Bronchial epithelial cell (primary cell): ENCODE data around the gene DHRS12. TPM values are rescaled to one million over a fixed set of nuclear protein-coding genes. Genes with fewer than 3 reads are reported as not detected.
A peak's percentile ranks its signal among the peaks of the same experiment; 100 is the strongest.

Experiments
- DNase-seq: peaks from one replicate; pipeline ENCODE4 v3.0.0-alpha.2; 2010; ENCODE audit warnings: low read depth
- FAIRE-seq: peaks from 2 replicates; lab custom pipeline; 2011; peaks lifted over from hg19 to GRCh38; lab: Jason Lieb, UNC
- H3K27me3 ChIP-seq: 2 replicates; pipeline ENCODE4 v1.5.1; 2011; ENCODE audit warnings: low read length; ENCODE audit not compliant: control insufficient read depth, insufficient read depth
- H3K36me3 ChIP-seq: 2 replicates; pipeline ENCODE4 v1.5.1; 2011; ENCODE audit warnings: low read length; ENCODE audit not compliant: control insufficient read depth, insufficient read depth
- H3K4me3 ChIP-seq: 2 replicates; pipeline ENCODE4 v1.5.1; 2011; ENCODE audit warnings: mild to moderate bottlenecking, low read depth, low read length, control low read depth
- total RNA-seq: library from RNA; depleted of rRNA; stranded (reverse); fragments of >200 nt; gene quantifications from 2 replicates; pipeline ENCODE4 v1.2.1, GENCODE V29; 2014
- TF ChIP-seq, protein P1 (sequence below): IDR thresholded peaks from 2 replicates; pipeline ENCODE4 v1.5.1; 2011; ENCODE audit warnings: mild to moderate bottlenecking, moderate library complexity, low read length, control low read depth, inconsistent platforms; ENCODE audit not compliant: insufficient read depth, severe bottlenecking

The DHRS12 gene
- total RNA-seq, 1 donor from 2014 or later = 2.4 TPM

DNA sequence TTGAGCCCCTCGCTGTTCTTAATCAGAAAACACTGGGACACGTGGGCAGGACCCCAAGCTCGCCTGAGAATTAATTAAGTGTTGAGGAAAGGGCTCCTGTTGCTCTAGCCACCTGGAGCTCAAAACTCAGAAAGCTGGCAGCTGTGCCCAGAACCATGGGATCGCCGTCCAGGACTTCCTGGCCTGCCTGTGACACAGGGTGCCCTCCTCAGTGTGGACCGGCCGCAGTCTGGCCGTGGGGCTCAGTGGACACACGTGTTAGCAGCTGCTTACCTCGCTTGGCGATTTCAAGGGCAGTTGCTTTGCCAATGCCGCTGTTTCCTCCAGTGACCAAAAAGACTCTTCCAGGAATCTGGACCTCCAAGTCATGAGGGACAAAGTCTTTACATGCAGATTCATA is 4.7 kb downstream of the DHRS12 start:
- Histone ChIP-seq H3K4me3 (no peak overlapping the region), H3K36me3 (no peaks in the 10 kb centered on the region), H3K27me3 (no peaks in the 10 kb centered on the region)
- TF ChIP-seq, protein P1, sequence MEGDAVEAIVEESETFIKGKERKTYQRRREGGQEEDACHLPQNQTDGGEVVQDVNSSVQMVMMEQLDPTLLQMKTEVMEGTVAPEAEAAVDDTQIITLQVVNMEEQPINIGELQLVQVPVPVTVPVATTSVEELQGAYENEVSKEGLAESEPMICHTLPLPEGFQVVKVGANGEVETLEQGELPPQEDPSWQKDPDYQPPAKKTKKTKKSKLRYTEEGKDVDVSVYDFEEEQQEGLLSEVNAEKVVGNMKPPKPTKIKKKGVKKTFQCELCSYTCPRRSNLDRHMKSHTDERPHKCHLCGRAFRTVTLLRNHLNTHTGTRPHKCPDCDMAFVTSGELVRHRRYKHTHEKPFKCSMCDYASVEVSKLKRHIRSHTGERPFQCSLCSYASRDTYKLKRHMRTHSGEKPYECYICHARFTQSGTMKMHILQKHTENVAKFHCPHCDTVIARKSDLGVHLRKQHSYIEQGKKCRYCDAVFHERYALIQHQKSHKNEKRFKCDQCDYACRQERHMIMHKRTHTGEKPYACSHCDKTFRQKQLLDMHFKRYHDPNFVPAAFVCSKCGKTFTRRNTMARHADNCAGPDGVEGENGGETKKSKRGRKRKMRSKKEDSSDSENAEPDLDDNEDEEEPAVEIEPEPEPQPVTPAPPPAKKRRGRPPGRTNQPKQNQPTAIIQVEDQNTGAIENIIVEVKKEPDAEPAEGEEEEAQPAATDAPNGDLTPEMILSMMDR = no peak
- DNase-seq = no peak
- FAIRE-seq = no peak

DNA sequence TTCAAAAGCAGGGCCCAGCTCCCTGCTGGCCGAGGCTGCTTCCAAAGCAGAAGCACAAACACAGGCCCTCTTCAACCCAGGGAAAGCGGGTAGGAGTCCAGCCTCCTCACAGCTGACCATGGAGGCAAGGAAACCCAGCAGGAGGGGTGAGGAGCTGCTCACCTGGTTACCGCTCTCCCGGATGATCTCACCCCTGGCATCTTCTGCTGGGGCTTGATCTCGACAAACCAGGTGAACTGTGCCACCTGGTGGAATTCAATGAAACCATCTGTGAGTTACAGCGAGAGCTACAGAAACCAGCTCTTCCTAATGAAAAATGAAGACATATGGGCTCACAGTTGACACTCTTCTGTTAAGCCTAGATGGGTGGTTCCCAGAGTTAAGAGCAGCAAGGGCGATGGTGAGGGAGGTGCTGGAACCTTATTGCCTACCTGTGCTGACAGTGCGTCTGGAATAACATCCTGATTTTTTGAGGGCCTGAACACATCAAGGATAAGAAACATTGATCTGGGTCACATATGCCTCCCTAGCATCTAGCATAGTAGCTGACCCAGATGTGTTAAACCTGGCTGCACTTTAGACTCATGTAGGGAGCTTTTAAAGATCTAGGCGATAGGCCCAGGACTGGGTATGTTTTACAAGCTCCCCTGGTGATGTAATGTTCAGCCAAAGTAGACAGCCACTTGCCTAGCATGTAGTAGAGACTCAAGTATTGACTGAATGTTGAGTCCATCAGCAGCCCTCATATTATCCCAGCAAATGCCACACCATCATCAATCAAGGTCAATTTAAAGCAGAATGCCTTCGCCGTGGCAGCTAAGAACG is 6.1 kb downstream of the DHRS12 start:
- TF ChIP-seq, protein P1 = peak; percentile 74
- FAIRE-seq = peak; percentile 66
- DNase-seq = peak; percentile 81
- no peaks in the 10 kb centered on the region for H3K36me3 ChIP-seq
- H3K4me3 ChIP-seq = no peak overlapping the region
- H3K27me3 ChIP-seq = no peaks in the 10 kb centered on the region

DNA sequence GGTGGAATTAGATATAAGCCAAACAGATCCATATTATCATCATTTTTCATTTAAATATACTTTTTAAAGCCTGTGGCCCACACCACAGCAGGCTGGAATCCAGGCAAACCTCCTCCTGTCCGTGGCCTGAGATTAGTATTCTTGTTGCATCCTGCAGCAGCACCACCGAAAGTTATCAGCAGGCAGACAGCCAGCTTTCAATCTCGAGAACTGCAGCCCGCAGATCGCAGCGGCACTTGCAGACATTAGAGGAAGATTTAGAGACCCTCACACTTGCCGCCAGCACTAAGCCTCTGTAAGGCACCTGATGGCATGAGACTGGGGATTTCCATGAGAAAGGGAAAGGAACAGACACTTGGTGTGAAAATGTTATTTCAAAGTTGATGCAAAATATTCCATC is 7.4 kb downstream of the DHRS12 start:
- Histone ChIP-seq H3K4me3 (no peak overlapping the region), H3K36me3 (no peaks in the 10 kb centered on the region), H3K27me3 (no peaks in the 10 kb centered on the region)
- TF ChIP-seq, protein P1 = no peak
- no peak for DNase-seq
- FAIRE-seq = no peak

DNA sequence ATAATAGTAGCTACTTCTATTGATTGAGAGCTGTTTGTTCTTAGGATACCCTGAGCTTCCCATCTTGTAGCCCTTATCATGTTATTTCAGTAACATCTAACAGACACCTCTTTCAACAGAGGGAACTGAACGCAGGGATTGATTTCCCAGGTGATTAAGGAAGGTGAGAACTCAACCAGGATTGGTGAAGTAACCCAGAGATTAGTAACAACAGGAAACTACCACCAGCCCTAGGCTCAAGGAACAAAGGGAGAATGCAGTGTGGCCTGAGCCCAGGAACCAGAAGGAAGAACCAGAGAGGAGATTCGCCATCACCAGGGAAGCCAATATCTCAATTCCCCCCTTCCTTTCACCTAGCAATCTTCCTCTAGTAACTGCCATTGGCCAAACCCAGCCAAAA is 8.5 kb downstream of the DHRS12 start:
- no peaks in the 10 kb centered on the region for H3K36me3 ChIP-seq
- H3K4me3 ChIP-seq = no peak overlapping the region
- FAIRE-seq (peak; percentile 84), DNase-seq (no peak)
- no peaks in the 10 kb centered on the region for H3K27me3 ChIP-seq
- TF ChIP-seq, protein P1 = no peak

DNA sequence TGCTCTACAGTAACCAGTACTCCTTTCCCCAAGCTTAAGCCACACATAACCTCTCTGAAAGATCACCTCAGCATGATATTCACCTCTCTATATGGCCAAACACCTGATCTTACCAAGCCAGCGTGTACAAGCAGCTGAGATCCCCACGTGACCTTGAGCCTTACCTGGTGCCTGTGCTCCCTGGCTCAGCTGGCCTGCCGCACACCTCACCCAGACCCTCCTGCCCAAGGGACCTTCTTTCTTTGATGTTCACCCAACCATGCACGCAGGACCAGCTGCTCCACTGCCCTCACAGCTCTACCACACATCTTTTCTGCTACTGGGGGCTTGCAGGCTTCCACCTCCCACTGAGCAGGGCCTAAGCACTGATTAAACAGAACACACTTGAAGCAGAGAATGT is 9.0 kb downstream of the DHRS12 start:
- no peaks in the 10 kb centered on the region for H3K27me3 ChIP-seq
- no peaks in the 10 kb centered on the region for H3K36me3 ChIP-seq
- no peak overlapping the region for H3K4me3 ChIP-seq
- TF ChIP-seq, protein P1 = no peak
- DNase-seq (no peak), FAIRE-seq (no peak)
